ENCODE measurements around the gene CHST3. TPM values are rescaled to one million over a fixed set of nuclear protein-coding genes. Genes with fewer than 3 reads are reported as not detected.

The CHST3 gene
- polyA plus RNA-seq, 2 of the 4 experiments (the other 2 are of a cell fraction) = 12.8 to 23.1 TPM

GRCh38 chr10:72022228-72022627 lies 58.0 kb downstream of the CHST3 start:
- Histone ChIP-seq H3K4me2 (no peak overlapping the region), H3K4me1 (peaks cover 8% of the 10 kb centered on the region), H3K9me3 (no peaks in the 10 kb centered on the region), H3K4me3 (no peak overlapping the region), H3K27ac (no peak overlapping the region)
- ATAC-seq (no peak), FAIRE-seq (no peak), DNase-seq (ENCODE audit: low read depth in 1 of 2, low spot score in 1 of 2) (no peak)
- ChIA-PET CTCF (interaction anchor here (1.4 to 2.2 kb wide), 3 partner anchors 9 to 126 kb away, joined by 5 to 8 read pairs (median 5); no protein-coding TSS in a partner anchor), POLR2A (no interaction called here)
- 89% methylated on average over 6 of the region's 6 CpGs for WGBS (ENCODE audit: missing lambda C conversion rate)
- no peak for TF ChIP-seq EHF (CRISPR knock-in tag; IDR thresholded peaks at IDR 0.05)
- no peak for TF ChIP-seq EHMT2 (IDR thresholded peaks at IDR 0.05; ENCODE audit: low read depth)
- TF ChIP-seq JUN (IDR thresholded peaks at IDR 0.05) = no peak
- TF ChIP-seq MYC (IDR thresholded peaks at IDR 0.05; ENCODE audit: borderline replicate concordance, low read length) = no peak
- no peak for TF ChIP-seq REST (IDR thresholded peaks at IDR 0.05)
- no peak for TF ChIP-seq FOSL2 (IDR thresholded peaks at IDR 0.05)
- TF ChIP-seq FOSL2 (CRISPR knock-in tag; IDR thresholded peaks at IDR 0.05) = no peak
- no peak for TF ChIP-seq SMC3 (IDR thresholded peaks at IDR 0.05)
- TF ChIP-seq ESRRA (IDR thresholded peaks at IDR 0.05; ENCODE audit: borderline replicate concordance, low read length) = no peak
- no peak for TF ChIP-seq CHD4 (IDR thresholded peaks at IDR 0.05; ENCODE audit: borderline replicate concordance)
- TF ChIP-seq KDM5A (IDR thresholded peaks at IDR 0.05) = no peak

- H3K27ac ChIP-seq = no peak overlapping the region
- WGBS (ENCODE audit: missing lambda C conversion rate) = 76% methylated on average over 4 of the region's 4 CpGs
- FAIRE-seq (no peak), ATAC-seq (no peak), DNase-seq (ENCODE audit: low read depth in 1 of 2, low spot score in 1 of 2) (no peak)
- H3K4me1 ChIP-seq = peaks cover 24% of the 10 kb centered on the region
- ChIA-PET CTCF (interaction anchor here (0.9 to 2.1 kb wide), 5 partner anchors 22 to 401 kb away, joined by 3 to 7 read pairs (median 4); no protein-coding TSS in a partner anchor), POLR2A (no interaction called here)
- H3K4me2 ChIP-seq = no peak overlapping the region
- no peak for TF ChIP-seq TFCP2L1 (CRISPR knock-in tag; IDR thresholded peaks at IDR 0.05)
- no peak for TF ChIP-seq RFX5 (IDR thresholded peaks at IDR 0.05)
- no peak for TF ChIP-seq KDM1A (IDR thresholded peaks at IDR 0.05; ENCODE audit: low read depth)
- TF ChIP-seq EP300 (IDR thresholded peaks at IDR 0.05) = no peak
- TF ChIP-seq SREBF2 (IDR thresholded peaks at IDR 0.05) = no peak
- no peak for TF ChIP-seq RNF2 (IDR thresholded peaks at IDR 0.05; ENCODE audit: borderline replicate concordance, low read depth)
- no peak for TF ChIP-seq HOXB13 (CRISPR knock-in tag; IDR thresholded peaks at IDR 0.05; ENCODE audit: low read depth)
- TF ChIP-seq POLR2AphosphoS2 (conservative IDR thresholded peaks at IDR 0.05; ENCODE audit: low read length) = no peak
- no peak for TF ChIP-seq POLR2A (IDR thresholded peaks at IDR 0.05; ENCODE audit: low read length)
- no peak for TF ChIP-seq FOSB (CRISPR knock-in tag; IDR thresholded peaks at IDR 0.05)
- no peak for TF ChIP-seq ESRRA (IDR thresholded peaks at IDR 0.05; ENCODE audit: borderline replicate concordance, low read length)
- no peak for TF ChIP-seq HOXB5 (CRISPR knock-in tag; IDR thresholded peaks at IDR 0.05)
- no peak for TF ChIP-seq MAX (IDR thresholded peaks at IDR 0.05)
- TF ChIP-seq CHD2 (IDR thresholded peaks at IDR 0.05; ENCODE audit: low read length, partially characterized antibody) = no peak
- no peak for TF ChIP-seq FOXS1 (CRISPR knock-in tag; IDR thresholded peaks at IDR 0.05)
- TF ChIP-seq ELK1 (IDR thresholded peaks at IDR 0.05; ENCODE audit: low read depth, low read length) = no peak
- TF ChIP-seq HMGXB4 (CRISPR knock-in tag; IDR thresholded peaks at IDR 0.05; ENCODE audit: borderline replicate concordance) = no peak
- TF ChIP-seq PBX3 (IDR thresholded peaks at IDR 0.05) = no peak
- H3K4me3 ChIP-seq = no peak overlapping the region
- no peaks in the 10 kb centered on the region for H3K9me3 ChIP-seq
Measured at GRCh38 chr10:72024596-72024995, 60.4 kb downstream of the CHST3 start.

All from A549 (cell line).